Inferior parietal cortex (tissue), 1 donor: ENCODE data around the gene TTLL12.

ENCODE experiments used
- DNase-seq: peaks from one replicate; pipeline ENCODE4 v3.0.0-alpha.2; 2016; ENCODE audit errors: extremely low spot score

Gene TTLL12

DNA sequence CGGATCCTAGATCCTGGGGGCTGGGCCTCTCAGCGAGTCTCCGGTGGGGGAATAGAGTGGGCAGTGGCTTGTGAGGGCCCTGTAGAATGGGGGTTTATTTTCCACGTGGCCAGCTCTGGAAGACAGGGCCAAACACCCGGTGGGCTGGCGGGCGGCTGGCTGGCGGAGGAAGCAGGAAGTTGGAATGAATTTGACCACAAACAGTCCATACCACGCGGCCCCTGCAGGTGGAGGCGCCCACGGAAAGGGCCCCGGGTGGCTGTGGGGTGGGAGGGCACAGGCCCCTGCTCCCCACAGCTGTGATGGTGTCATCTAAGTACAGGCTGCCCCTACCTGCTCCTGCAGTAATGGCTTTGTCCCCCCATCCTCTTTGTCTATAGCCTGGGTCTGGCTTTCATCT, 58.8 kb downstream of the TTLL12 start:
- no peak for DNase-seq

DNA sequence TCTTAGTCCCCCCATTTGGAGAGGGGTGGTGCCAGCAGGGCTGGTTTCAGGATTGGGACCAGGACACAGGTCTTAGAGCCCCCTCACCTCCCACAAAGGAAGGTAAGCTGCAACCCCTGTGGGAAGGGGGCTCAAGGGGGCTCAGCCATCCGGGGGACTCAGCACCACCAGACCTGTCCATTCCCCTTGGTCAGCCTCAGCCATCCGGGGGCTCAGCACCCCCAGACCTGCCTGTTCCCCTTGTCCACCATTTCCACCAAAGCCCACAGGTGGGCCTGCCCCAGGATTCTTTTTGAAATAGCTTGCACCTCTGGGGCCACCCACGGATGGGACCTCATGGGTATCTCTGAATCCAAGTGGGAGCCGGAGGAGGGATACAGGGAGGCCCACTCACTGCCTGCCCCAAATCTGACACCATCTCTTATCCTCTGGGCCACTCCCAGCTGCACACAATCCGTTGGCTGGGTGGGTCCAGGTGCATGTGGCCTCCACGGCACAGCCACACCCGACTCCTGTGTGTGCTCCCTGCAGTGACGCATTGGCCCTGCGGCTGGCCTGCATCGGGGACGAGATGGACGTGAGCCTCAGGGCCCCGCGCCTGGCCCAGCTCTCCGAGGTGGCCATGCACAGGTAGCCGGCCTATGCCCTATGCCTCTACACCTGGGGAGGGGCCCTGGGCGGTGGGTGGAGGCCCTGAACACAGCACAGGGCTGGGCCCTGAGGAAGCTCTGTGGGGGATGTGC, 59.6 kb downstream of the TTLL12 start:
- no peak for DNase-seq

DNA sequence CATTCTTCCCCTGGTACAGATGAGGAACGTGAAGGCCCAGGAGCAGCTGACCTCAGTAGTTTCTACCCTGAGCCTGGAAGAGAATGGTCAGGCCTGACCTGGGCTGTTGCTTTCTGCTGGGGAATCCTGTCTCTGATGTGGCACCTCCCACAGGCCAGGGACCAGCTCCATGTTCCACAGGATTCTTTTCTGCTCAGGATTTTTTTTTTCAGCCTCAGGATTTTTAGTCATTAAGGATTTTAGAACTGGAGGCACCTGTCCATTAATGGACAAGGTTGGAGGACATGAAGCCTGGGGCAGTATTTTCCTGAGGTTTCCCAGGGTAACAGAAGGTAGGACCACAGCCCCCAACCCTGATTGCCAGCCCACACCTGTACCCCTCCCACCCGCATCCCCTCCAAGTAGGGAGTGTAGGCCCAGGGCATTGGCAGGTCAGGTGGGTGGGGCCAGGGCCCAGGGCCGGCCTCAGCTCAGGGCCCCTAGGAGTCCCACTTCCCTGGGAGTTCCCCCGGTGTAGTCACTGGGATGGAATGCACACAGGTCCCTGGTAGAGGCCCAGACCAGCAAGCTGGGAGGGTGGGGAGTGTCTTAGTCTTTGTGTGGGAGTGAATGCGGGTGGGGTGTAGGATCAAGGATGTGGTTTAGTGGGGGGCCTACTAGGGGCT, 60.3 kb downstream of the TTLL12 start:
- DNase-seq: no peak

DNA sequence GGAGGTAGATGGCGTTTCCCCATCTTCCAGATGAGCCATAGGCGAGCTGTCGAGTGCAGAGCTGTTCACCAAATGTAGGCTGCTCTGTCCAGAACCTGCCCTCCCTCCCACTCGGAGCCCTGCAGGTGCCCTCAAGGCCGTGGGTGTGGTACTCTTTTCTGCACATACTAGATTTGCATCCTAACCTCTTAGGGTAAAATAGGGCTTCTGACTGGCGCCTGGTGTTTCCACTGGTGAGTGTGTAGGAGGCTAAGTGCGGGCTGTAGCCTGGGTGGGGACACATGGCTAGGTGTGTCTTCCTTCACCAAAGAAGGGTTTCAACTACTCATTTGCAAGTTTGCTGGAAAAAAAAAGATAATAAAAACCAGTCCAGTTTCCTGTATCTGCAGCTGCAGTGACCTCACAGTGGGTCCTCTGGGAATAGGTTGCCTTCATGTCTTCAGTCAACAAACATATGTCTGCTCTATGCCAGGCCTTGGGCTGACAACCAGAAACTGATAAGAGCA, 67.9 kb downstream of the TTLL12 start:
- no peak for DNase-seq

DNA sequence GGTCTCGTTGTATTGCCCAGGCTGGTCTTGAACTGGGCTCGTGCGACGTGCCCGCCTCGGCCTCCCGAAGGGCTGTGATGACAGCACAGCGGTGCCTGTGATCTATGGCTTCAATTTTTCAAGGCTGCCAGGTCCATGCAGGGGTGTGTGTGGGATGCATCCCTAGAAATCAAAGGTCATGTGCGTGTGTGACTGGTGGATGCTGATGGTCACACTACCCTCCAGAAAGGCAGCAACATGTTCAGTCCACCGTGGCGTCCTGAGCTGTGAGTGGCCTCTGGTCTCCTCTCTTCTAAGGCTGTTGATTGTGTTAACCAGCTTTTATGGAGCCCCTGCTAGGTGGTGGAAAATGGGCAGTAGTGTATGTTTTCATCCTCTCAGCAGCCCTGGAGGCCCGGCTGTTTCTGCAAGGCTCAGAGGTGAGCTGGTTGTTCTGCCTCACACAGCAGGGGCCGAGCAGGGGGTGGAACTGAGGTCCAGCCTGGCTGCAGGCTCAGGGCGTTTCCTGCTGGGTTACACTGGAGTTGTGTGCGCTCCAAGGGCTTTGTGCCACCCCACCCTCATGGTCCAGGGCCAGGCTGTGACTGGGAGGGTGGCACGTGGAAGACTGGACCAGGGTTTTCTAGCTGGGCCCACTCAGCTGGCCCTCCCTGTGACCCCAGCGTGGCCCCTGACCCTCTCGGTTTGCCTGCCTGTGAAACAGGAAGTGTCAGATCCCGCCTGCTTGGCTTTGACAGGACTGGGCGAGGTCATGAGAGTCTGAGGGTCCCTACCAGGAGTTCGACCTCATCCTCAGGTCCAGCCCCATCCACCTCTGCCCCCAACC, 68.7 kb downstream of the TTLL12 start:
- no peak for DNase-seq

DNA sequence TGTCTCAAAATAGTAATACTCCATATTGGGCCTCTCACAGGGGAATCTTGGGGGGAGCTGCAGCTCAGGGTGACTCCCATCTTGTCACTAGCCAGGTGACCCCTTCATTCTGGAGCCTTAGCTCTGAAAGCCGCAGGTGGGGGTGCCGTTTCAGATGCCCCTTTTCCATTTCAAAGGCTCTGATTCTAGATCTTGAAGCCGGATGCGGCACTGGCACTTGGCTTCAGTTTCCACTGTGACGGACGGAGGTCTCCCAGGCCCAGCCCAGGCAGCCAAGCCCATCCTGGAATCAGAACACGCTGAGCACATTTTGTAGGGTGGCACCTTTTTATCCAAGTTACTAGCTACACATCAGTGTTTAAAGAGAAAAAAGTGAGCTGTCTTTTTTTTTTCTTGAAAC, 70.0 kb downstream of the TTLL12 start:
- no peak for DNase-seq
